Effector CD8-positive, alpha-beta T cell (primary cell): Measurements from ENCODE around the gene ATG9A.
"Not testable (repeated sequence)": the region's sequence is repeated elsewhere in the genome, so short reads cannot be mapped to it uniquely, and the experiment has no call there.

Source experiments
- DNase-seq: peaks from one replicate; lab custom pipeline; 2025; lab: John Stamatoyannopoulos, UW
- total RNA-seq, 4 experiments: gene quantifications; one replicate each; lab custom pipeline; 2026; lab: John Stamatoyannopoulos, UW

ATG9A gene
- total RNA-seq = 35.3 to 57.8 (median 43.1) reads per million in 4 experiments

- DNase-seq = peak; percentile 97
Observed at GRCh38 chr2:219229305-219230058, at the start of gene ATG9A, which contains the start of gene ANKZF1. Gene ATG9A (minus strand): TSS chr2:219229636. CDS start chr2:219228024, 1,612 bp downstream. Gene ANKZF1 (plus strand): TSS chr2:219229806. CDS start chr2:219230258, 452 bp downstream.

GRCh38 chr2:219278655-219279150, 49.3 kb upstream of the ATG9A start:
- no peak for DNase-seq

GRCh38 chr2:219277703-219278654, 48.5 kb upstream of the ATG9A start:
- DNase-seq = peak; percentile 64

- DNase-seq = no peak
Observed at GRCh38 chr2:219274361-219274921, 45.0 kb upstream of the ATG9A start.

GRCh38 chr2:219273937-219274336, 44.5 kb upstream of the ATG9A start:
- no peak for DNase-seq

GRCh38 chr2:219272995-219273394, 43.6 kb upstream of the ATG9A start:
- DNase-seq = no peak

- no peak for DNase-seq
Observed at GRCh38 chr2:219272356-219272755, 42.9 kb upstream of the ATG9A start.

GRCh38 chr2:219271021-219271420, 41.6 kb upstream of the ATG9A start:
- no peak for DNase-seq

- no peak for DNase-seq
Observed at GRCh38 chr2:219270055-219270372, 40.6 kb upstream of the ATG9A start.

GRCh38 chr2:219269362-219270054, 40.1 kb upstream of the ATG9A start:
- no peak for DNase-seq

GRCh38 chr2:219268294-219268693, 38.9 kb upstream of the ATG9A start:
- DNase-seq = no peak

- DNase-seq = no peak
Observed at GRCh38 chr2:219266886-219267285, 37.5 kb upstream of the ATG9A start.

- no peak for DNase-seq
Observed at GRCh38 chr2:219266232-219266631, 36.8 kb upstream of the ATG9A start.

- no peak for DNase-seq
Observed at GRCh38 chr2:219261024-219261855, 31.8 kb upstream of the ATG9A start.

GRCh38 chr2:219258942-219259341, 29.5 kb upstream of the ATG9A start:
- DNase-seq = not testable (repeated sequence)

- DNase-seq = no peak
Observed at GRCh38 chr2:219254590-219255201, 25.3 kb upstream of the ATG9A start.

- peak; percentile 93 for DNase-seq
Observed at GRCh38 chr2:219253753-219254589, 24.5 kb upstream of the ATG9A start, which contains the start of gene TUBA4A. Gene TUBA4A (minus strand): TSS chr2:219253918. CDS start chr2:219253858, 60 bp downstream.

GRCh38 chr2:219252900-219253752, 23.7 kb upstream of the ATG9A start, which contains the start of gene TUBA4B:
Gene TUBA4B (plus strand): TSS chr2:219253243. CDS start chr2:219253408, 165 bp downstream.
- peak; percentile 34 for DNase-seq
